Activated naive CD8-positive, alpha-beta T cell treated with anti-CD3 and anti-CD28 coated beads, Interleukin-2, amount 50 U/mL, for 24 hours (primary cell): ENCODE measurements around the gene ARRB1.

Experiments
- ATAC-seq: fragments of 150-1000 bp; cut with Tn5 transposase; one replicate; pipeline ENCODE4 v1.10.0; 2021
- DNase-seq: peaks from one replicate; pipeline ENCODE4 v3.0.0; 2021
- H3K27ac Mint-ChIP-seq: one replicate; pipeline ENCODE4 v1.8.0; 2021; ENCODE audit warnings: mild to moderate bottlenecking, mixed read lengths
- H3K27me3 Mint-ChIP-seq: one replicate; pipeline ENCODE4 v1.8.0; 2021; ENCODE audit warnings: mixed read lengths
- H3K36me3 Mint-ChIP-seq: one replicate; pipeline ENCODE4 v1.8.0; 2021; ENCODE audit warnings: low read depth, mixed read lengths
- H3K4me1 Mint-ChIP-seq: one replicate; pipeline ENCODE4 v1.8.0; 2021; ENCODE audit warnings: mixed read lengths
- H3K4me3 Mint-ChIP-seq: one replicate; pipeline ENCODE4 v1.8.0; 2021; ENCODE audit warnings: mild to moderate bottlenecking, moderate library complexity, mixed read lengths
- H3K9me3 Mint-ChIP-seq: one replicate; pipeline ENCODE4 v1.8.0; 2021; ENCODE audit warnings: mixed read lengths

The ARRB1 gene

GRCh38 chr11:75267171-75267970, 84.1 kb downstream of the ARRB1 start:
- DNase-seq (no peak), ATAC-seq (no peak)
- Mint-ChIP-seq H3K4me1 (peaks cover 22% of the 10 kb centered on the region), H3K27ac (no peak overlapping the region), H3K27me3 (no peaks in the 10 kb centered on the region), H3K36me3 (peaks cover 2% of the 10 kb centered on the region), H3K9me3 (no peaks in the 10 kb centered on the region), H3K4me3 (no peak overlapping the region)

- ATAC-seq = no peak
- Mint-ChIP-seq H3K27ac (no peak overlapping the region), H3K4me3 (no peak overlapping the region), H3K36me3 (no peaks in the 10 kb centered on the region), H3K4me1 (peaks cover 31% of the 10 kb centered on the region), H3K9me3 (no peaks in the 10 kb centered on the region), H3K27me3 (no peaks in the 10 kb centered on the region)
- DNase-seq = no peak
Measured at GRCh38 chr11:75265851-75266531, 85.5 kb downstream of the ARRB1 start.

GRCh38 chr11:75264971-75265370, 86.5 kb downstream of the ARRB1 start:
- ATAC-seq (no peak), DNase-seq (no peak)
- H3K27me3 Mint-ChIP-seq = no peaks in the 10 kb centered on the region
- no peaks in the 10 kb centered on the region for H3K9me3 Mint-ChIP-seq
- no peaks in the 10 kb centered on the region for H3K36me3 Mint-ChIP-seq
- H3K4me3 Mint-ChIP-seq = no peak overlapping the region
- no peak overlapping the region for H3K27ac Mint-ChIP-seq
- H3K4me1 Mint-ChIP-seq = peaks cover 42% of the 10 kb centered on the region

GRCh38 chr11:75264356-75264755, 87.1 kb downstream of the ARRB1 start:
- H3K36me3 Mint-ChIP-seq = no peaks in the 10 kb centered on the region
- H3K27ac Mint-ChIP-seq = no peak overlapping the region
- no peaks in the 10 kb centered on the region for H3K27me3 Mint-ChIP-seq
- H3K4me1 Mint-ChIP-seq = peaks cover 48% of the 10 kb centered on the region
- DNase-seq (no peak), ATAC-seq (no peak)
- no peak overlapping the region for H3K4me3 Mint-ChIP-seq
- H3K9me3 Mint-ChIP-seq = no peaks in the 10 kb centered on the region

GRCh38 chr11:75263944-75264349, 87.5 kb downstream of the ARRB1 start:
- DNase-seq (no peak), ATAC-seq (peak; percentile 37)
- Mint-ChIP-seq H3K9me3 (no peaks in the 10 kb centered on the region), H3K4me3 (no peak overlapping the region), H3K27ac (no peak overlapping the region), H3K4me1 (peaks cover 48% of the 10 kb centered on the region), H3K36me3 (no peaks in the 10 kb centered on the region), H3K27me3 (no peaks in the 10 kb centered on the region)

- H3K4me3 Mint-ChIP-seq = no peak overlapping the region
- H3K4me1 Mint-ChIP-seq = peaks cover 48% of the 10 kb centered on the region
- ATAC-seq (no peak), DNase-seq (no peak)
- no peaks in the 10 kb centered on the region for H3K36me3 Mint-ChIP-seq
- no peak overlapping the region for H3K27ac Mint-ChIP-seq
- H3K9me3 Mint-ChIP-seq = no peaks in the 10 kb centered on the region
- H3K27me3 Mint-ChIP-seq = no peaks in the 10 kb centered on the region
Measured at GRCh38 chr11:75262961-75263852, 88.3 kb downstream of the ARRB1 start.

- Mint-ChIP-seq H3K9me3 (no peaks in the 10 kb centered on the region), H3K4me3 (no peak overlapping the region), H3K27ac (no peak overlapping the region), H3K36me3 (no peaks in the 10 kb centered on the region), H3K27me3 (no peaks in the 10 kb centered on the region), H3K4me1 (peaks cover 48% of the 10 kb centered on the region)
- ATAC-seq (no peak), DNase-seq (no peak)
Measured at GRCh38 chr11:75262436-75262835, 89.0 kb downstream of the ARRB1 start.

- H3K4me3 Mint-ChIP-seq = no peak overlapping the region
- no peaks in the 10 kb centered on the region for H3K9me3 Mint-ChIP-seq
- H3K4me1 Mint-ChIP-seq = peaks cover 46% of the 10 kb centered on the region
- DNase-seq = no peak
- ATAC-seq = no peak
- no peaks in the 10 kb centered on the region for H3K36me3 Mint-ChIP-seq
- H3K27ac Mint-ChIP-seq = no peak overlapping the region
- no peaks in the 10 kb centered on the region for H3K27me3 Mint-ChIP-seq
Measured at GRCh38 chr11:75261902-75262361, 89.5 kb downstream of the ARRB1 start.

- no peak for DNase-seq
- ATAC-seq = no peak
- H3K36me3 Mint-ChIP-seq = no peaks in the 10 kb centered on the region
- peaks cover 46% of the 10 kb centered on the region for H3K4me1 Mint-ChIP-seq
- H3K9me3 Mint-ChIP-seq = no peaks in the 10 kb centered on the region
- no peaks in the 10 kb centered on the region for H3K27me3 Mint-ChIP-seq
- H3K4me3 Mint-ChIP-seq = no peak overlapping the region
- H3K27ac Mint-ChIP-seq = no peak overlapping the region
Measured at GRCh38 chr11:75260396-75261170, 90.9 kb downstream of the ARRB1 start.

- Mint-ChIP-seq H3K4me1 (no peaks in the 10 kb centered on the region), H3K36me3 (no peaks in the 10 kb centered on the region), H3K9me3 (no peaks in the 10 kb centered on the region), H3K4me3 (no peak overlapping the region), H3K27me3 (no peaks in the 10 kb centered on the region), H3K27ac (no peak overlapping the region)
- ATAC-seq (no peak), DNase-seq (no peak)
Measured at GRCh38 chr11:75254326-75254725, 97.1 kb downstream of the ARRB1 start.

GRCh38 chr11:75249704-75250103, 101.8 kb downstream of the ARRB1 start:
- Mint-ChIP-seq H3K9me3 (no peaks in the 10 kb centered on the region), H3K27ac (no peak overlapping the region), H3K36me3 (no peaks in the 10 kb centered on the region), H3K4me1 (no peaks in the 10 kb centered on the region), H3K27me3 (peaks cover 2% of the 10 kb centered on the region), H3K4me3 (no peak overlapping the region)
- DNase-seq (no peak), ATAC-seq (no peak)

GRCh38 chr11:75248924-75249256, 102.6 kb downstream of the ARRB1 start:
- no peaks in the 10 kb centered on the region for H3K9me3 Mint-ChIP-seq
- no peak for ATAC-seq
- peak overlapping the region; percentile 22 for H3K27ac Mint-ChIP-seq
- H3K36me3 Mint-ChIP-seq = no peaks in the 10 kb centered on the region
- no peak overlapping the region for H3K4me3 Mint-ChIP-seq
- no peak for DNase-seq
- H3K4me1 Mint-ChIP-seq = no peaks in the 10 kb centered on the region
- H3K27me3 Mint-ChIP-seq = peaks cover 5% of the 10 kb centered on the region

GRCh38 chr11:75246671-75247350, 104.7 kb downstream of the ARRB1 start:
- Mint-ChIP-seq H3K4me3 (no peak overlapping the region), H3K36me3 (no peaks in the 10 kb centered on the region), H3K4me1 (peaks cover 4% of the 10 kb centered on the region), H3K9me3 (no peaks in the 10 kb centered on the region), H3K27ac (no peak overlapping the region), H3K27me3 (peaks cover 23% of the 10 kb centered on the region)
- ATAC-seq = no peak
- no peak for DNase-seq
